Measurements from ENCODE around the gene EPHA8.

The EPHA8 gene

DNA sequence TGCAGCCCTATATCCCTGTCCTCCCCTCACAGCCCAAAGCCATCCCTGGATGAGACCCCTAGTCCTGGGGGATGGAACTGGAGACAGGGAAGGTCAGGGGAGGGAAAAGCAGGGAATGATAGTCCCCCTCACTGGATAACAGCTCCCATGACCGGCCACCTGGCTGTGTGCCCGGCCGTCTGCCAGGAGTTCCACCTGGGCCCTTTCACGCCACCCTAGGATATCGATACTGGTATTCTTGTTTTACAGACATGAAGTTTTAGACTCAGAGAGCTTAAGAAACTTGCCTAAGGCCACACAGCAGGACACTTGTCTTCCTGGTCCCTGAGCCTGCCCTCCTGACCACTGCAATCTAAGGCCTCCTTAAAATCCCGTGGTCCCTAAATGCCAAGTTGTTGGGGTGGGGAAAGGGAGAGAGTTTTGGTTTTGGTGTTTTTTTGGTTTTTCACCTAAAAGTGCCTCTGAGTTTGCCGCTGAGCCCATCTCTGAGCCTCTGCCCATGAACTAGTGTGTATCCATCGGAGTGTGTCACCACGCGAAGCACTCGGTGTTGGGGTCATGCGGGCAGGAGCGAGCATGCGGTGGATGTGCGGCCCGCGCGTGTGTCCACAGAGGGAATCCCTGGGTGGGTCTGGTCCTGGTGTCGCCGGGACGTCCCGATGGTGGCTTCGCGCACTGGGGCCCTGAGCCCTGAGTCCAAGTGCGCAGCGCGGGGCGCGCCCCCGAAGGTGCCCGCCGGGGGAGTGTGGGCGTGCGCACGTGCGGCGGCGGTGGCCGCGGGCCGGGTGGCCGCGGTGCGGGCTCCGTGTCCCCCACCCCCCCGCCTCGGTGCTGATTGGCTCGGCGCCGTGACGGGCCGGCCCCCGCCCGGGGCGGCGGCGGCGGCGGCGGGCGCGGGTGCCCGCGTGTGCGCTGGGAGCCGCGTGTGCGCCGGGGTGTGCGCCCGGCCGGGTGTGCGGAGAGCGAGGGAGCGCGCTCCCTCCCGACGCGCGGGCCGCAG, at the start of gene EPHA8:
Gene EPHA8, plus strand, starts transcription at position 906 of the 1,000 bp plus-strand sequence. CDS start 147 bp downstream, outside the sequence.
- DNase-seq (ENCODE audit: low read depth) = no peak

DNA sequence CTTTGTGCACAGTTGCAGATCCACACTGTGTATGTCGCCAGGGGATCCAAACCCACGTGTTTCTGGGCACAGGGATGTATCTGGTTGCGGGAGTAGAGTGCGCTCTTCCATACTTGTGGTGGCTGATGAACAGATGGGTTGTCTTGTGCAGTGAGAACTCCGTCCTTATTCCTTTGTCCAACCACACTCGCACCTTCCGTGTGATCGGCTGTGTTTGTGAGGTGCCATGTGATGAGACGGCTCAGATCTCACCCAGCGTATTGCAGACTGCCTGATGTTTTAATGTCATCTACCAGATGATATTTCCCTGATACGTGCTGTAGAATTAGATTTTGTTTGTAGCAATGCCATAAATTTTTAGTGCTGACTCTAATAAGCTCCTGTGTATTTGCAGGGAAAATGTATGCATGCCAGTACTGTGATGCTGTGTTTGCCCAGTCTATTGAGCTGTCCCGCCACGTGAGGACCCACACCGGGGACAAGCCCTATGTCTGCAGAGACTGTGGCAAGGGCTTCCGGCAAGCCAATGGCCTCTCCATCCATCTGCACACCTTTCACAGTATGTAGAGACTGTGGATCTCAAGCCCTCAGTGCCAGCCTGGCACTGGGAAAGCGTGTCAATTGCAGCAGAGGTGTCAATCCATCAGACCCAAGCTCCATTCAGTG, 46.2 kb upstream of the EPHA8 start:
- no peak for DNase-seq (ENCODE audit: low read depth)

DNA sequence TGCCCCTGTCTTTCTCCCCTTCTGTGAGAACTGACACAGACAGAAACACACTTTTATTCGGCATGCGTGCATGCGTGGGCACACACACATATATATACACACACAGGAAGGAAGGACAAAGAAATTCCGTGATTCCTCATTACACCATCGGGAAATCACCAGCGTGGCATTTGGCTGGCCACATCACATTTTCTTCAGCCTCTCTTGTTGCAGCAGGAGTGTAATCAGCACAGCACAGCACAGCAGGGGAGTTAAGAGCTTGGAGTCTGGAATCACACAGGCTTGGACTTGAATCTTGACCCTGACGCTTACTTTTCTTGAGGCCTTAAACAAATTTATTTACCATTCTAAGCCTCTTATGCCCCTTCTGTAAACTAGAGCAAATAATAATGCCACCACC, 45.3 kb upstream of the EPHA8 start:
- no peak for DNase-seq (ENCODE audit: low read depth)

DNA sequence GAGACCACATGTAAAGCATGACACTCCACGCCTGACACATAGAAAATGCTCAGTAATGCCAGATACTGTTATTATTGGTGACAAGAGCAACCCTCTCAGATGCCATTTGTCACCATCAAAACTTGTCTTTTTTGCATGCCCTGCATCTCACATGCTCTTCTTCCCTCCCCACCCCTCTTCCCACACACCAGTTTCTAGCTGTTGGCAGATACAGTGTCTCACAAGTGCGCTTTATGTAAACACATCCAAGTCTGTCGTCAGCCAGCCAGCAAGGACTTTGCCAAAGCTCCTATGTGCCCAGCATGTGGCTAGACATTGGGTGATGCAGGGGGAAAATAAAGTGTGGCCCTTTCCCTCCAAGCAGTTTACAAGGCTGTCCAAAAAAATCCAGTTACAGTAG, 44.9 kb upstream of the EPHA8 start:
- DNase-seq (ENCODE audit: low read depth) = no peak

DNA sequence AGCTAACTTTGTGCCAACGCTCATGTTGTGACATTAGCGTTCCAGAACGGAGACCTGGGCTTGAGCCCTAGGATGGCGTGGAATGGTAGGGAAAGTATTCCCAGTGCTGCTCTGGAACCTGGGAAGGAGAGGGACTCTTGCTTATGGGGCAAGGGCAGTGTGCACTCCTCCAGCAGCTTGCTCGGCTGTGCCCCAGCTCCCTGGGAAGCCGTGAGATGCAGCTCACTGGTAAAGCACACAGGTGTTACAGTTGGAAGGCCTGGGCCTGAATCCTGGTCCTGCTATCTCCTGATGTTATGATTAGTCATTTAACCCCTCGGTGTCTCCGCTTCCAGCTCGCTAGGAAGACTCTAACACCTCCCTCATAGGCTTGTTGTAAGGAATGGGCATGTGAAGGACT, 42.4 kb upstream of the EPHA8 start:
- no peak for DNase-seq (ENCODE audit: low read depth)

DNA sequence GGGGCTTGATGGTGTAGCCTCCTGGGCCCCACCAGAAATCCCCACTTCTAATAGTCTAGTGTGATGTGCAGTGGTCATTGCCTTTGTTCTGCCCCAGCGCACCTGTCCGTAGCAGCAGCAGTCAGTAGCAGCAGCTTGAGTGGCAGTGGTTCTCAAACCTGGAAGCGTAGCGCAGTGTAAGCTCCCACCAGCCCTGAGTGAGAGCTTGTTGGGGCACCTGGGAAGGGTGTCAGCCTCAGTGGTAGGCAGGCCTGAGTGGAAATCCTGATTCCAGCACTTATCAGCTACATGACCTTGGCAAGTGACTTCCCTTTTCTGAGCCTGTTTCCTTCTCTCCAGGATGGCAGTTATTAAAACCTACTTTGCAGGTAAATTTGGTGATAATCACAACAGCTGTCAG, 41.6 kb upstream of the EPHA8 start:
- DNase-seq (ENCODE audit: low read depth) = no peak

DNA sequence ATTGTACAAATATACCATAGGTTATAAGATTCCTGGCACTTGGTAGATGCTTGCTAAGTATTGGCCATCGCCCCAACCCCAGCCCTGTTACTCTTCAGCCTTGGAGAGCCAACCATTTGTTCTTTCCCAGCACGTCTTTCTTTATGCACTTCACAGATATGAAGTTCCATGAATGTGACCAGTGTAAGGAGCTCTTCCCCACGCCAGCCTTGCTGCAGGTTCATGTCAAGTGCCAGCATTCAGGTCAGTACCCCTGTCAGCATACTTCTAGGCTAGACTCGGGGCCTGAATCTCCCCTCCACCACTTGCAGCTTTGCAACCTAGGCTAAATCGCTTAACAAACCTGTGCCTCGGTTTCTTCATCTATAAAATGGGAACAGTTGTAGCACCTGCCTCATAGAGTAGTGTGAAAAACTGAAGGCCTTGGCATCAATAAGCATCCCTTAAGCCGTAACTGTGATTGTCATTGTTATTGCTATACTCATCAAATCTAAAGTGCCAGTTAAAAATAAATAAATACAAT, 41.0 kb upstream of the EPHA8 start:
- DNase-seq (ENCODE audit: low read depth) = no peak

DNA sequence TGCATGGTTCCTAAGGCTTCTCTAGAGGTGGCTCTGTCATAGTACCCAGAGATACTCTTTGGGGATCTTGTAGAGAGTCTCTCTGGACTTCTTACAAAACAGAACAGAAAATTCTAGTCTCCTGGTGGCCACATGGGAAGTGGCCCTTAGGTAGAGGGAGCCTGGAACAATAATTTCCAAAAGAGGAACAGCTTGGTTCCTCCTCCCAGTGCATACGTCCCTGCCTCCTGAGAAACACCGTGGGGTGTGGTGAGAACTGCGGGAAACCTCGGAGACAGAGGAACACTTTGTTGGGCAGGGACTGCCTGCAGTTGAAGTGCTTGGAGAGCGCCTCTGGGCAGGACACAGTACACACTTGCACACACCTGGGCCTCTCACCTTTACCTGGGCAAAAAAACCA, 38.8 kb upstream of the EPHA8 start:
- DNase-seq (ENCODE audit: low read depth) = no peak

DNA sequence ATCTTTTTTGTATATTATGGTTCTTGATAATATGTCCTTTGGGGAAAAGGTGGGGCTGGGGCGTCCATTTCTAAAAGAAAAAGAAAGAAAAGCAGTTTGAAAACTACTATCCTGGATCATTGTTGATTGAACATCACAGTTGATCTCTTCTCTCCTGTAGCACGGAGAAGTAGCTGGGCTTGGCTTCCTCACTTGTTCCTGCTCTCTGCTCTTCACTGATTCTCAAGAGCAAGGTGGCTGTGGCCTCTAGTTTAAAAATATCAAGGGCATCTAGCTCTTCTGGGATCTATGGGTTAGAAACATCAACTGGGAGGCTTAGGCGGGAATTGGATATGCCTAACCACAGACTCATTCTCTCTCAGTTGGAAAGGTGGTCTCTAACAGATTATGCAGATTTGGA, 38.1 kb upstream of the EPHA8 start:
- no peak for DNase-seq (ENCODE audit: low read depth)

DNA sequence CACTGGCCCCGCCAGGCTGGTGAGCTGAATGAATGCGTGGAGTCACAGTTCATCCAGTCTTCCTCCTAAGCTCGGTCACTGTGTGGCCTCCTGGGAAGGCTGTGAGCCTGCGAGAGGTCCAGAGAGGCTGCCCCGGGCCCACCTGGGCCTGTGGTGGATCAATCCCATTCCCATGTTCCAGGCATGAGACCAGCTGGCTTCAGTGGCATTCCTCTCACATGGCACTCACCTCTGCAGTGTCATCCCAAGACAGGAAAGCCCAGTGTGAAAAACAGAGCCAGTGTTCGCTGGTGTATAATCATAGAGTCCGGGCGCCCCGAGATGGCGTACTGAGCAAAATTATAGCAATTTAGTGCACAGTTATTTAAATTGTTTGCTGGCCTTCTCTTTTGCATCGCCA, 37.6 kb upstream of the EPHA8 start:
- DNase-seq (ENCODE audit: low read depth) = no peak

DNA sequence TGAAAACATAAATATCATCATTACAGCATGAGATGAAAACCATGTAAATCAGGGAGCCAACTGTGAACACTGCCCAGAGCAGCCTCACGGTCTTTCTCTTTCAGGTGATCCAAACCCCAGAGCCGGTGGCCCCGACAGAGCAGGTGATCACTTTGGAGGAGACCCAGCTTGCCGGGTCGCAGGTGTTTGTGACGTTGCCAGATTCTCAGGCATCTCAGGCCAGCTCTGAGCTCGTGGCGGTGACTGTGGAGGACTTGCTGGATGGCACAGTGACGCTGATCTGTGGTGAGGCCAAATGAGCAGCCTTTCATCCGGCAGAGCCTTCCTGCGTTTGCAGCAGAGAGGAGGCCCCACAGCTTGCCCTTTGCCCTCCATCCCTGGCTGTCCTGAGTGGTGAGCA, 37.2 kb upstream of the EPHA8 start:
- DNase-seq (ENCODE audit: low read depth) = no peak

DNA sequence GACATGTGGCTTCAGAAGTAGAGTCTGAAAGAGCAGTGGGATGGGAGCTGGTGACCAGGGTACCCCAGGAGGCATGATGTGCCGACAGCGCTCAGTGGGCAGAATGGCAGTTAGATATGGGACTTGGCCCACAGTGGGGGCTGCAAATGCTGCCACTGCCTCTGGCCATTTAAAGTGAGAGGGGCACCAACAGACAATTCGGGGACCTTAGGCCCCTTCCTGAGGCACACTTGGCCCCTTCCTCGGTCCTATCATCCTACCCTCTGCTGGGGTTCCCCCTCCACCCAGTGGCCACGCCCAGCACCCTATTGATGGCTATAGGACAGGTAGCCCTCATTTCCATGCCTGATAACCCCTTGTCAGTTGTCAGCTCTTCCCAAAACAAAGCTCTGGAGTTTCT, 36.6 kb upstream of the EPHA8 start:
- no peak for DNase-seq (ENCODE audit: low read depth)

DNA sequence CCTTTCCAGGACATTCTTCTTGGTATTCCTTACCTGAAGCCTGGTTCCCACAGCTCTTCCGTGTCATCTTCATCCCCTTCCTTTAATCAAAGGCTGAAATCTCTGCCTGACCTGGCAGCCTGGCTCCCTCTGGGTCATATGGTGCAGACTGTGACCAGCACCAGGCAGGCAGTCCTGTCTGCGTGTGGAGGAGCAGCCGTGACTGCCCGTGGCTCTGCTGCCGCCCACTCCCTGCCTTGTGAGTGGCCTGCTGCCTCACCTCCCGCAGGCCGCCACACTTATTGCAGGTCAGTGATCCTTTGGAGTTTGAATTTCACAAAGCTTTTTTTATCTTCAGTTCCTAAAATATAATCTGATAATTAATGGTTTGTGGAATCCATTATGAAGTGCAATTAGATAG, 36.2 kb upstream of the EPHA8 start:
- DNase-seq (ENCODE audit: low read depth) = no peak

DNA sequence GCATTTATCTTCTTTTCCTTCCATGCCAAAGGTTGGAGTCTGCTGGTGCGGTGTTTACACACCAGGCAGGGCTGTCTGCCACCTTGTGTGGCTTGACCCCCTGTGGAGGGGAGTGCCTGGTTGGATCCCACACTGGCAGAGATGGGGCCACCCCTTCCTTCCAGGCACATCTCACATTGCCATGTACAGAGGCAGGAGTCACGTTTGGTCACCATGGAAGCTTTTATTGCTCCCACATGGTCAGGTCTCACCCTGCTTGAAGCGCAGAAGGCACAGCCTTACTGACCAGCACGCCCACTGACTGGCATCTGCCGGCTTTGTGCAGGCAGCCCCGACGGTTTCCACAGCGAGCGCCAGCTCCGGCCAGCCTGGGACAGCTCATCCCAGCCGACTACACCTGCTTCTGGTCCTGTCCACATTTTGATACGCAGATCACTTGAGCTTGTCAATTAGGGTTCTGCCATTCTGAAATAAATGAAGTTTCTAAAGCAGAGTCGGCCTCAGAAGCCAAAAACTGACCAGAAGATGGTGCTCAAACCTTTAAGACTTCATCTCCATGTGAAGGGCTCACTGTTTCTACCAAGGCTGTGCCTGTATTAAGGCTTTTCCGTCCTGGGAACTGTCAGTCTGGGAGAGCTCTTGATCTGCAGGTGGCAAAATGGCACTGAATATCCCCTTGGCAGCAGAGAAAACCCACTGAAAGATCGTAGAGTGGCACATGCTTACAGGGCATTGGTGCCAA, 35.6 kb upstream of the EPHA8 start:
- DNase-seq (ENCODE audit: low read depth) = no peak

DNA sequence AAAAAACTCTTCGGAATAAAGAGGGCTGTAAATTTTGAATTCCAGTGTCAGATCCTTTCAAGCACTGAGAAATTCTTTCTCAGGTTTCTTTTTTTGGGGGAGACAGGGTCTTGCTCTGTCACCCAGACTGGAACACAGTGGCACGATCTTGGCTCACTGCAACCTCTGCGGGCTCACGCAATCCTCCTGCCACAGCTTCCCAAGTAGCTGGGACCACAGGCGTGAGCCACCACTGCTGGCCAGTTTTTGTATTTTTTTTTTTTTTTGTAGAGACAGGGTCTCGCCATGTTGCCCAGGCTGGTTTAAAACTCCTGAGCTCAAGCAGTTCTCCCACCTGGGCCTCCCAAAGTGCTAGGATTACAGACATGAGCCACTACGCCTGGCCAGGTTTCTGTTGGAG, 34.8 kb upstream of the EPHA8 start:
- no peak for DNase-seq (ENCODE audit: low read depth)

DNA sequence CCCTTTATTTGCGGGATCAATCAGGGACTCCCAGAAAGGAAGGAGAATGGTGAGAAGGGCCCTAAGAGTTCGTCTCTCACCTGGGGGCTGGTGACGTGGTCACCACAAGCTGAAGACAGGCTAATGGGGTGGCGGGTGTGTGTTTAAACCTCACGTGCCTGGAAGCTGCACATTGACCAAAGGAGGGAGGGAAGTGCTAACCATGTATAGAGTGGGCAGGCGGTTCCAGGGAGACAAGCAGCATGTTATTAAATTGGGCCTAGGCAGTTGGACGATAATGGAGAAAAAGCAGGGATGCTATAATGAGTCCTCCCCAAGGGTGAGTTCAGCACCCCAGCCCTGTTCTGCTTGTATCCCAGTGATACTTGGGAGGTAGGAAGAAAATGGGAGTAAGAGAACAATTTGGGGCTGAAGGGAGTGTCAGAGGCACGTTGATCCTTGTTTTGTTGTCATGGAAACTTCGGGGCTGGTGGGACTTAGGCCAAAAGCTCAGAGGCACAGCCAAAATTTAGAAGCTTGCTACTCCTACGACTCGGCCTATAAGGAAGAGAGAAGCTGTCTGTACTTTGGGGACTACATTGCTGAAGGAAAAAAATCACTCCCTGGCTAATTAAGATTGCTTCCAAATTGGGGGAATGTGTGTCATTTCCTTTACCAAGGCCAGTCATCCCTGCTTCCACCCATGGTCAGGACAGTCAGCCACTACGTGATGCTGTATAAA, 33.2 kb upstream of the EPHA8 start:
- DNase-seq (ENCODE audit: low read depth) = no peak

DNA sequence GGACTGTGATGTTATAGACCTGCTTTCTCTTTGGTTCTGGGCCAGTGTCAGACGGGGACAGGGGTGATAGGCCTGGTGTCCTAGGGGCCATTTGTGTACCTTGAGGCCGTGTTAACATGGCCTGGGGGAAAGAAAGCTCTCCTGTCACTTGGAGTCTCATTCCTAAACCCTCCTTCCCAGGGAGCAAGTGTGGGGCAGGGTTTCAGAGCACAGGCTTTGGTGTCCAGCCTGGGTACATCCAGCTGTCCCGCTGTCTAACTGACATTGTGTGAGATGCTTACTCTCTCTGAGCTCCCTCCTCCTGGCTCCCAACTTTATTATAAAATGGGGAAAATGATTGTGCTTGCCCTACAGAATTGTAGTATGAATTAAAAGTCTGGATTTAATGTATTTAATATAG, 32.6 kb upstream of the EPHA8 start:
- no peak for DNase-seq (ENCODE audit: low read depth)

DNA sequence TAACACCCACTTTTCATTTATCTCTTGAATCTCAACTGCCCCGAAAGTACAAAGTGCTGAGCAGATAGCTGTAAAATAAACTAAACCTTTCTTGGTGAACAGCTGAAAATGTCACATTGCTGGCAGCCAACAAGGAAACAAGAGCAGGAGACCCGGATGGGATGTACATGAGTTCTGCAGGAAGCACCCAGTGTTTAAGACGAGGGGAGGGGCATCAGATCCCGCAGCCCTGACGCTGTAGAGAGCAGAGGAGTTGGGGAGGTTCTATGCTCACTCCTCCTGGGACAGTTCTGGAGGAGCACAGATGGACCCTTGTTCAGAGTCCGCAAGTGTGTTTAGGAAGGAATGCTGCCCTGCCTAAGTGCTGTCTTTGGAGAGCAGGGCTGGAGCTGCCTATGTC, 32.0 kb upstream of the EPHA8 start:
- no peak for DNase-seq (ENCODE audit: low read depth)

DNA sequence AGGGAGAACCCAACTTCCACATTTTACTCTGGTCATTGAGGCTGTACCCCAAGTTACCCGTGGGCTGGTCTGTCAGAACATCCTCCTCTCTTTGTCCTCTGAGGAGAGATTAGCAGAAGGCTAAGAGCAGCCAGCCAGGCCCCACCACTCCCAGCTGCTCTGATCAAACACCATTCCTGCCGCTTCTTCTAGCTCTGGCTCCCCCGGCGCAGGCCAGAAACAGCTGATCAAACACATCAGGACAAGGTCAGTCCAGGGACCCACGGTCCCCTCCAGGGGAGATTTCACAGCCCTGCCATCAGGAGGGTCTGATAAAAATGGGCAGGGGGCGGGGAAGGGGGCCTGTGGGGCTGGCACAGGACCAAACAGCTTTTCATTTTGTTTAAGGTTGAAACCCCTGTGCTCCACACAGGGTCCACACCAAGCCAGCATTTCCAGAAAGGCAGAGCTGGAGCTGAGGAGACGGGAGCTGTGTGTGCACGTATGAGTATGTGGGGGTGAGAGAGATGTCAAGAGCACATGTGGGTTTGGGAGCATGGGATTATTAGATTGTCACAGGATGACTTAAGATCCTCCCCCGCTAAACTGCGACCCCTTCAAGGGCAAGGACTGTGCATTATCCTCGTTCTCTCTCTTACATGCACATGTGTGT, 29.9 kb upstream of the EPHA8 start:
- no peak for DNase-seq (ENCODE audit: low read depth)

DNA sequence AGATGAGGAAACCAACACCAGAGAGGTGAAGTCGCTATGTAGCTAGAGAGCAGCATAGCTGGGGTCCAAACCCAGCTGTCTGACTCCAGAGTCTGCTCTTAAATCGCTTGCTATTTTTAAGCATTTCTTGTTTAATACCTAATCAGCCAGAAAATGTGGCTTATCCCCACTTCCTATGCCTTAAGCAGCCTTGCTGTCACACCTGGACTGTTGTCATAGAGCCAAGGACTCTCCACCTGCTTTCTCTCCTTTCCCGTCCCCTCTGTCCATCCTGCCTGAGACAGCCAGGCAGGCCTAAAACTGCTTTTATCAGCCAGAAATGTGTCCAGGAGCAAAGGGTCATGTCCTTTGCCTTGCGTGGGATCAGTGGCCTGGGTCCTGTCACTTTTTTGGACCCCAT, 28.3 kb upstream of the EPHA8 start:
- no peak for DNase-seq (ENCODE audit: low read depth)

DNA sequence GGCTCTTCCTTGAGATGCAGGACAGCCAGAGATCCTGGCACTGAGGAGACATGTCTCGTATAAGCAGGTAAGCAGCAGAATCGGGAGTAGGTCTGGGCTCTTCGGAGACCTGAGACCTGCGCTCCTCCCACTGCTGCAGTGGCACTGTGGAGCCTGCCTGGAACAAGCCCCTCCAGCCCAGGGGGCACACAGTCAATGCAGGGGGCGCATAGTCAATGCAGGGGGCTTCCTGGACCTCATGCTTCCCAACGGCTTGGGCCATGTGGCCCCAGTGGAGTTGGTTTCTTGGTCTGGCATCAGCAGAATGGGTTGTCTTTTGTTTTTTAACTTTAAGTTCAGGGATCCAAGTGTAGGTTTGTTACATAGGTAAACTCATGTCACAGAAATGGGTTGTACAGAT, 27.9 kb upstream of the EPHA8 start:
- no peak for DNase-seq (ENCODE audit: low read depth)
